ENCODE measurements around the gene RCOR3.

The RCOR3 gene

DNA sequence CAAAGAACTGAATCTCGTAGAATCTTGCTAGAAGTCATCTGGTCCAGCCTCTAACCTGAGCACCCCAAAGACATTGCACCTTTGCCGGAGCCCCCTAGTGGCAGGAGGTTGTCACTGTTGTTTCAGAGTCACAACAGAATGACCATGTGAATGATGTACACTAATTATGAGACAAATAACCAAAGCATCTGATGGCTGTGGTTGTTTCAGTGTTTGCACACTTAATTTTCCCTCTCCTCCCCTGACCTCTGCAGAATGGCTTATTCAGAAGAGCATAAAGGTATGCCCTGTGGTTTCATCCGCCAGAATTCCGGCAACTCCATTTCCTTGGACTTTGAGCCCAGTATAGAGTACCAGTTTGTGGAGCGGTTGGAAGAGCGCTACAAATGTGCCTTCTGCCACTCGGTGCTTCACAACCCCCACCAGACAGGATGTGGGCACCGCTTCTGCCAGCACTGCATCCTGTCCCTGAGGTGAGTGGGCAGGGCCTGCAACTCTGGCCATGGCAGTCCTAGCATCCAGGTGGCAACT, 93.9 kb downstream of the RCOR3 start:
- Histone ChIP-seq H3K9me3 (ENCODE audit: control insufficient read depth, insufficient read depth, low read depth, low read length) (peaks cover 17% of the 10 kb centered on the region; the same call in 1 of the 2 replicates), H3K9ac (ENCODE audit: low read length) (no peak overlapping the region), H3K27ac (ENCODE audit: low read depth, low read length) (no peak overlapping the region), H3K4me3 (ENCODE audit: low read depth, low read length) (no peak overlapping the region), H3K27me3 (ENCODE audit: control insufficient read depth, insufficient read depth, low read length) (no peaks in the 10 kb centered on the region), H3K36me3 (ENCODE audit: control insufficient read depth, insufficient read depth, low read length) (peaks cover 23% of the 10 kb centered on the region), H3K4me1 (ENCODE audit: control insufficient read depth, insufficient read depth, low read length) (no peaks in the 10 kb centered on the region)

DNA sequence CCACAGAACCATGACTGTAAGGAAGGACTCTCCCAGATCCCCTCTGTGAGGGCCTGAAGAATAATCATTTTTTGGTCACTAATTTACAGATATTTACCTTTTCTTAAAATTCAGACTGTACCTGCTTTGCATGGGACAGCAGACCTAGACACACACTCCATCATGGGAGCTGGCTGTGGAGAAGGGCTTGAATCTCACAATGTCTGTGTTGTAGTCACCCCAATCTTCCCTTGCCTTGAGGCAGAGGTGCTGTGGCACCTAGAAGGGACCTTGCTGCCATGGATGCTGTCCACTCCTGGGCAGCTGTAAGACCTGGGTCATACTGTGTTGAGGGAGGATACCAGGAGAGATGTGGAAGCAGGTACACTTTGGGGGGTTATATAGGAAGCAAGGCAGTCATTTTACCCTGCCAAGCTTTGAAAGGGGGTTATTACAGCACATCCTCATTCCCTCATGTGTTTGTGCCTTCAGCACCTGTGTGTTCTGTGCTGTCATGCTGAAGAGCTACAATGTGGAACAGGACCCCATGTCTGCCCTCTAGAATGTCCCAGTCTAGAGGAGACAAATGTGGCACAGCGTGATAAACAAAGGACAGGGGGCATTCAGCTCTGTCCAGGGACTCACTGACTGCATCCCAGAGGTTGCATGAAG, 94.5 kb downstream of the RCOR3 start:
- Histone ChIP-seq H3K9me3 (ENCODE audit: control insufficient read depth, insufficient read depth, low read depth, low read length) (peaks cover 17% of the 10 kb centered on the region; the same call in 1 of the 2 replicates), H3K36me3 (ENCODE audit: control insufficient read depth, insufficient read depth, low read length) (peaks cover 23% of the 10 kb centered on the region)

DNA sequence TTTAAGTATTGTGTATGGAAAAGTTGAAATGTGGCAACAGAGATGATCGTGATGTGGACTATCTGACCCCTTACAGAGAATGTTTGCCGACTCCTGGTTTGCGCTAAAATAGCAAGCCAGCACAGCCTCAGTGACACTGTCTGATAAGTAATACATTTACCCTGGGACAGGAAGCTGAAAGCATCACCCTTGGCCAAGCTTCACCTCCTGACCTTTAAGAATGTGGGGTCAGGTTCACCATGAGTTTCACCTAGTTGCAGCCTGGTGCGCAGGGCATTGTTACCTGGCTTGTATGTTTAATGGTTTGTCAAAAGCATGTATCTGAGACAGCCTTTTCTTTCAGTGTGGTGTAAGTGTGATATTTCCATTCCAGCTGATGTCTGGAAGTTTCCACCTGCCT, 96.7 kb downstream of the RCOR3 start:
- H3K4me1 ChIP-seq (ENCODE audit: control insufficient read depth, insufficient read depth, low read length) = no peaks in the 10 kb centered on the region
- H3K27ac ChIP-seq (ENCODE audit: low read depth, low read length) = no peak overlapping the region
- peaks cover 14% of the 10 kb centered on the region; the same call in 1 of the 2 replicates for H3K9me3 ChIP-seq (ENCODE audit: control insufficient read depth, insufficient read depth, low read depth, low read length)
- H3K36me3 ChIP-seq (ENCODE audit: control insufficient read depth, insufficient read depth, low read length) = peaks cover 41% of the 10 kb centered on the region
- H3K4me3 ChIP-seq (ENCODE audit: low read depth, low read length) = no peak overlapping the region
- no peaks in the 10 kb centered on the region for H3K27me3 ChIP-seq (ENCODE audit: control insufficient read depth, insufficient read depth, low read length)
- no peak overlapping the region for H3K9ac ChIP-seq (ENCODE audit: low read length)

More for the DNA sequence above, 94.5 kb downstream of the RCOR3 start:
- H3K27me3 ChIP-seq (ENCODE audit: control insufficient read depth, insufficient read depth, low read length) = no peaks in the 10 kb centered on the region
- no peak overlapping the region for H3K27ac ChIP-seq (ENCODE audit: low read depth, low read length)
- H3K9ac ChIP-seq (ENCODE audit: low read length) = no peak overlapping the region
- no peaks in the 10 kb centered on the region for H3K4me1 ChIP-seq (ENCODE audit: control insufficient read depth, insufficient read depth, low read length)
- no peak overlapping the region for H3K4me3 ChIP-seq (ENCODE audit: low read depth, low read length)

DNA sequence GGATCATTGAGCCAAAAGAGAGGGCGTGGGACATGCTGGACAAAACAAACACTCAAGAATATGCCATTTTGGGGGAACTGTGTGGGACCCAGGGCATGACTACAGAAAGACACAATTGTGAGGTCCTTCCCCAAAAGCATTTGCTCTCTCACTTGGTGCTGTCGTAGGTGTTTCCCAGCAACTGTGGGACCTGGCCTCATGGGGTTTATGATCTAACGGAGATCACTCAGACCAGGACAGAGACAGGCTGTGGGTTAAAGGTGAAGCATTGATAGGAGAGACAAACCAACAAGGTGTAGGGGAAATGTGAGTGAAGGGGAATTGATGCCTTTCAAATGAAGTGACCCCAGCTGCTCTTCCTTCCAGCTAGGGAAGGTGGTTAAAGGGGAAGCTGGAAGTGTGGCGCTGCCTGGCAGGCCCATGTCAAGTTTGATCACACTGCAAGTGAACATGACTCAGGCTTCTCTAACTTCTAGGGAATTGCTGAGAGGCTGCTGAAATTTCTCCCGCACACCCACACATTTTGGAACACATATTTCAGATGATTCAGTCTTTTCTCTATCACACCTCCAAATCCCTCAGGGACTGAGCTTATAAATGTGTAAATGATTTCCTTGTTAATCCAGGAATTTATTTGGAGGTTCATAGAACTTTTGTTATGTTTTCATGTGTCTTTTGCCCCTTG, 97.7 kb downstream of the RCOR3 start:
- no peak overlapping the region for H3K9ac ChIP-seq (ENCODE audit: low read length)
- H3K4me1 ChIP-seq (ENCODE audit: control insufficient read depth, insufficient read depth, low read length) = no peaks in the 10 kb centered on the region
- peaks cover 7% of the 10 kb centered on the region; the same call in 1 of the 2 replicates for H3K9me3 ChIP-seq (ENCODE audit: control insufficient read depth, insufficient read depth, low read depth, low read length)
- H3K27ac ChIP-seq (ENCODE audit: low read depth, low read length) = no peak overlapping the region
- no peak overlapping the region for H3K4me3 ChIP-seq (ENCODE audit: low read depth, low read length)
- H3K36me3 ChIP-seq (ENCODE audit: control insufficient read depth, insufficient read depth, low read length) = peaks cover 43% of the 10 kb centered on the region
- no peaks in the 10 kb centered on the region for H3K27me3 ChIP-seq (ENCODE audit: control insufficient read depth, insufficient read depth, low read length)

DNA sequence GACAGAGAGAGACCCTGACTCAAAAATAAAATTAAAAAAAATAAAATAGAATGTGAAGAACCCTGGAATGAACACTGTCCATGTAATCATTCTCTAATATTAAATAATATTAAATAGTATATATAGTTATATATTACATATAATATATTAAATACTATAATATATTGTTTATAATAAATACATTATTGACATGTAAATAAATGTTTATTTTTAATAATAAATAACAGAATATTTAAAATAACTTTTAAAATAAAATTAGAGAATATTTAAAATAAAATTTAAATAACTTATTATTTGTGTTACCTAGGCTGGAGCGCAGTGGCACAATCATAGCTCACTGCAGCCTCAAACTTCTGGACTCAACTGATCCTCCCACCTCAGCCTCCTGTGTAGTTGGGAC, 99.5 kb downstream of the RCOR3 start:
- H3K27me3 ChIP-seq (ENCODE audit: control insufficient read depth, insufficient read depth, low read length) = no peaks in the 10 kb centered on the region
- no peaks in the 10 kb centered on the region for H3K9me3 ChIP-seq (ENCODE audit: control insufficient read depth, insufficient read depth, low read depth, low read length)
- no peaks in the 10 kb centered on the region for H3K4me1 ChIP-seq (ENCODE audit: control insufficient read depth, insufficient read depth, low read length)
- no peak overlapping the region for H3K4me3 ChIP-seq (ENCODE audit: low read depth, low read length)
- H3K9ac ChIP-seq (ENCODE audit: low read length) = no peak overlapping the region
- no peak overlapping the region for H3K27ac ChIP-seq (ENCODE audit: low read depth, low read length)
- peaks cover 41% of the 10 kb centered on the region for H3K36me3 ChIP-seq (ENCODE audit: control insufficient read depth, insufficient read depth, low read length)

DNA sequence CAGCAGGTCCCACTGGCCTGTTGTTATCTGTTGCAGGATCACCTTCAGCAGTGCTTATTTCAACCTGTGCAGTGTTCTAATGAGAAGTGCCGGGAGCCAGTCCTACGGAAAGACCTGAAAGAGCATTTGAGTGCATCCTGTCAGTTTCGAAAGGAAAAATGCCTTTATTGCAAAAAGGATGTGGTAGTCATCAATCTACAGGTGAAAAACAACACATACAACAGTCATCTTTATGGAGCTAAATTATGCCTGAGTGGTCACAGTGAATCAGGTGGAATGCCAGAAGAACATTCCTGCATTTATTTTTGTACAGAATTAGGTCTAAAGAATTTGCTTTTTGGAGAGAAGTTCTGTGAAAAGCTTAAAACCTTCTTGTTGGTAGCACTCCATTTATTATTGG, 100.7 kb downstream of the RCOR3 start:
- no peak overlapping the region for H3K9ac ChIP-seq (ENCODE audit: low read length)
- H3K27ac ChIP-seq (ENCODE audit: low read depth, low read length) = no peak overlapping the region
- H3K9me3 ChIP-seq (ENCODE audit: control insufficient read depth, insufficient read depth, low read depth, low read length) = no peaks in the 10 kb centered on the region
- no peaks in the 10 kb centered on the region for H3K4me1 ChIP-seq (ENCODE audit: control insufficient read depth, insufficient read depth, low read length)
- peaks cover 38% of the 10 kb centered on the region for H3K36me3 ChIP-seq (ENCODE audit: control insufficient read depth, insufficient read depth, low read length)
- H3K27me3 ChIP-seq (ENCODE audit: control insufficient read depth, insufficient read depth, low read length) = no peaks in the 10 kb centered on the region
- no peak overlapping the region for H3K4me3 ChIP-seq (ENCODE audit: low read depth, low read length)

DNA sequence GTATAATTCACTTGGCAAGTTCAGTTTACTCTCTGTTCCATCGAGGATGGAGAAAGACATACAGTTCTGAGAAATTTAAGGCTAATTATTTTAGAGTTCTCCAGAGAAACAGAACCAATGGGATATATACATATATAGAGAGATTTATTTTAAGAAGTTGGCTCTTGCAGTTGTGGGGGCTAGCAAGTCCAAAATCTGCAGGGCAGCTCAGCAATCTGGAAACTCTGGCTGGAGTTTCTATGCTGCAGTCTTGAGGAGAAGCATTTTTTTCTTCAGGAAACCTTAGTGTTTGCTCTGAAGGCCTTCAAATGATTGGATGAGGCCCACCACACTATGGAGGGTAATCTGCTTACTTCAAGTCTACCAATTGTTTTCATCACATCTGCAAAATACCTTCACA, 102.0 kb downstream of the RCOR3 start:
- no peak overlapping the region for H3K9ac ChIP-seq (ENCODE audit: low read length)
- H3K9me3 ChIP-seq (ENCODE audit: control insufficient read depth, insufficient read depth, low read depth, low read length) = no peaks in the 10 kb centered on the region
- H3K27ac ChIP-seq (ENCODE audit: low read depth, low read length) = no peak overlapping the region
- peaks cover 39% of the 10 kb centered on the region for H3K36me3 ChIP-seq (ENCODE audit: control insufficient read depth, insufficient read depth, low read length)
- no peaks in the 10 kb centered on the region for H3K4me1 ChIP-seq (ENCODE audit: control insufficient read depth, insufficient read depth, low read length)
- H3K4me3 ChIP-seq (ENCODE audit: low read depth, low read length) = no peak overlapping the region
- H3K27me3 ChIP-seq (ENCODE audit: control insufficient read depth, insufficient read depth, low read length) = no peaks in the 10 kb centered on the region
